Ovary (tissue), 10 donors: ENCODE measurements around the gene GPR83. TPM values are rescaled to one million over a fixed set of nuclear protein-coding genes. Genes with fewer than 3 reads are reported as not detected.

Experiments
- DNase-seq, 5 donors: peaks; one replicate each; pipeline ENCODE4 v3.0.0-alpha.2; 2019 to 2020
- H3K27ac ChIP-seq, 2 donors: fragments of 200-600 bp; one replicate each; pipeline versions ENCODE4 v1.5.1 to v1.8.0; 2019 to 2022
- H3K27me3 ChIP-seq: fragments of 200-600 bp; one replicate; pipeline ENCODE4 v1.8.0; 2022
- H3K36me3 ChIP-seq: fragments of 200-600 bp; sonication (generic); one replicate; pipeline ENCODE4 v1.5.1; 2019
- H3K4me1 ChIP-seq: one replicate; pipeline ENCODE4 v1.8.1; 2013; ENCODE audit warnings: mild to moderate bottlenecking, moderate library complexity; ENCODE audit not compliant: insufficient read depth
- H3K4me3 ChIP-seq: fragments of 200-600 bp; sonication (generic); one replicate; pipeline ENCODE4 v1.5.1; 2017
- H3K9me3 ChIP-seq, 2 donors: fragments of 200-600 bp in 1 of 2; sonication (generic) in 1 of 2; one replicate each; pipeline versions ENCODE4 v1.5.1 to v1.8.1; 2013 to 2019; ENCODE audit warnings: mild to moderate bottlenecking in 1 of 2, moderate library complexity in 1 of 2
- CTCF ChIP-seq, 3 donors: fragments of 450-650 bp in 2 of 3; fragments of 200-600 bp in 1 of 3; IDR thresholded peaks; one replicate each; pipeline versions ENCODE4 v1.5.1 to v1.8.0; 2016 to 2022; ENCODE audit warnings: antibody characterized with exemption in 3 of 3, mild to moderate bottlenecking in 1 of 3
- EP300 ChIP-seq: sonication (generic); formaldehyde crosslinking; IDR thresholded peaks from one replicate; pipeline ENCODE4 v1.6.1; 2017; ENCODE audit warnings: antibody characterized with exemption
- POLR2A ChIP-seq: fragments of 450-650 bp; IDR thresholded peaks from one replicate; pipeline ENCODE4 v1.6.1; 2017; ENCODE audit warnings: antibody characterized with exemption, mild to moderate bottlenecking, moderate library complexity
- WGBS, 3 donors: extraction: QIAGEN DNeasy Blood & Tissue Kit in 1 of 3; methylation state at CpG; one replicate each; pipeline versions ENCODE4 v1.1.5 to v1.1.7; 2013 to 2017; 5-methylcytosine and 5-hydroxymethylcytosine counted together
- intact Hi-C, 4 donors: fragments of 100-400 bp; cut with DNase I; formaldehyde crosslinking; loops; one replicate each; pipeline versions ENCODE4 v1.11.0 to v1.15.1; 2022 to 2023
- long read RNA-seq, 3 donors: library from polyadenylated mRNA in 2 of 3; unstranded in 2 of 3; transcript quantifications; one replicate each; pipeline ENCODE4 v2.0.0 and lab custom pipeline, GENCODE V29; 2021 to 2026
- polyA plus RNA-seq, 2 donors: library from polyadenylated mRNA; stranded (reverse); fragments of 200-250 nt in 1 of 2; fragments of 350-450 nt in 1 of 2; fragmentation: Illumina TruSeq in 1 of 2; extraction: RNeasy Lipid Tissue Mini Kit (QIAGEN cat#74804) in 1 of 2; gene quantifications; one replicate each; pipeline ENCODE4 v1.2.3, GENCODE V29; 2013 to 2014
- total RNA-seq, 7 donors: library from RNA; depleted of rRNA in 2 of 7; stranded (reverse); fragments of >200 nt in 2 of 7; fragmentation: NEBNext Ultra II Directional in 3 of 7; extraction: Animal tissue kit (Norgen Biotek cat#: 25700) in 3 of 7; gene quantifications; one replicate each; pipeline versions ENCODE4 v1.1.0 to v1.2.4, GENCODE V29; 2016 to 2023
- donor health status: DM: no; HTN: no; CAD: no; lungs with moderate emphysema.
- donor health status: DM: no; HTN: no; CAD: no.
- donor health status: Bipolar disorder and iron deficiency.
- donor health status: DM: yes; HTN: yes; CAD: no.
- donor health status: DM: no; HTN: no; CAD: no.
- donor health status: DM: yes; HTN: yes; CAD: no.

The GPR83 gene
- total RNA-seq (under 1 TPM in 3 of 7 donors, not detected in 4; under 0.01 to 0.28 (median 0.12) TPM), polyA plus RNA-seq (under 1 TPM; 0.01 to 0.25 TPM)
- long read RNA-seq, donor 1: 0 reads
- long read RNA-seq, donor 2: 0 reads
- long read RNA-seq, donor 3: 0 reads

GRCh38 chr11:94400839-94401772 lies at the start of gene GPR83:
GPR83 (minus strand) TSS chr11:94401419; CDS start chr11:94401247, 172 bp downstream.
- H3K36me3 ChIP-seq: no peaks in the 10 kb centered on the region
- H3K27ac ChIP-seq: no peak within 1 kb of the TSS
- H3K27me3 ChIP-seq: no peaks in the 10 kb centered on the region
- H3K9me3 ChIP-seq: no peaks in the 10 kb centered on the region
- intact Hi-C loops: no loop called here
- WGBS, 3 donors: 2 to 4% (median 3%) methylated on average over 47 to 73 of the region's 73 CpGs
- no peaks in the 10 kb centered on the region for H3K4me1 ChIP-seq
- H3K4me3 ChIP-seq: no peak within 1 kb of the TSS
- no peak for TF ChIP-seq POLR2A
- no peak for TF ChIP-seq EP300
- no peak for TF ChIP-seq CTCF (IDR thresholded peaks at IDR 0.05)
- no peak for DNase-seq

- no peak for DNase-seq
- H3K27ac ChIP-seq: no peak overlapping the region
- no peak for TF ChIP-seq CTCF (IDR thresholded peaks at IDR 0.05)
- TF ChIP-seq POLR2A: no peak
- TF ChIP-seq EP300: no peak
- 58 to 72% (median 72%) methylated on average over 3 of the region's 3 CpGs for WGBS, 3 donors
- intact Hi-C loops: no loop called here
- no peak overlapping the region for H3K4me3 ChIP-seq
- no peaks in the 10 kb centered on the region for H3K36me3 ChIP-seq
- H3K4me1 ChIP-seq: no peaks in the 10 kb centered on the region
- no peaks in the 10 kb centered on the region for H3K27me3 ChIP-seq
- no peaks in the 10 kb centered on the region for H3K9me3 ChIP-seq
Observed at GRCh38 chr11:94450048-94450447, 48.8 kb upstream of the GPR83 start.

GRCh38 chr11:94449437-94449836 lies 48.2 kb upstream of the GPR83 start:
- Histone ChIP-seq H3K4me1 (no peaks in the 10 kb centered on the region), H3K4me3 (no peak overlapping the region), H3K27me3 (no peaks in the 10 kb centered on the region), H3K27ac (no peak overlapping the region), H3K36me3 (no peaks in the 10 kb centered on the region), H3K9me3 (no peaks in the 10 kb centered on the region)
- intact Hi-C loops: no loop called here
- WGBS, 3 donors: 46 to 71% (median 52%) methylated on average over 2 of the region's 2 CpGs
- TF ChIP-seq EP300: no peak
- TF ChIP-seq CTCF (IDR thresholded peaks at IDR 0.05): no peak
- no peak for TF ChIP-seq POLR2A
- DNase-seq: no peak

- Histone ChIP-seq H3K36me3 (no peaks in the 10 kb centered on the region), H3K4me3 (no peak overlapping the region), H3K27me3 (no peaks in the 10 kb centered on the region), H3K4me1 (no peaks in the 10 kb centered on the region), H3K9me3 (no peaks in the 10 kb centered on the region), H3K27ac (no peak overlapping the region)
- WGBS, 3 donors: 71 to 91% (median 78%) methylated on average over 1 of the region's 1 CpG
- DNase-seq: no peak
- no peak for TF ChIP-seq EP300
- no peak for TF ChIP-seq CTCF (IDR thresholded peaks at IDR 0.05)
- TF ChIP-seq POLR2A: no peak
- intact Hi-C loops: no loop called here
Observed at GRCh38 chr11:94449029-94449428, 47.8 kb upstream of the GPR83 start.
